ENCODE measurements around the gene ECE1.

- TF ChIP-seq CTCF (conservative IDR thresholded peaks at IDR 0.05; ENCODE audit: low read length) (0 out of 2 replicates have a peak, but pooled peaks have one; percentile 7), EZH2phosphoT487 (IDR thresholded peaks at IDR 0.05; ENCODE audit: borderline replicate concordance) (no peak)
These were observed 21.7 kb downstream of the ECE1 start for GRCh38 chr1:21268281-21269239.
